A549 (cell line): ENCODE results near the gene GOSR2. TPM values are rescaled to one million over a fixed set of nuclear protein-coding genes. Genes with fewer than 3 reads are reported as not detected.

Experiments
- ATAC-seq, 2 experiments: fragments of 200-7000 bp in 1 of 2; fragments of >200 bp in 1 of 2; cut with Nextera tagmentation in 1 of 2; cut with Tn5 transposase in 1 of 2; 3 replicates each; pipeline versions ENCODE4 v1.8.0 to v1.9.1; 2018 to 2020; ENCODE audit warnings: mild to moderate bottlenecking in 1 of 2, moderate library complexity in 1 of 2
- CTCF ChIA-PET: fragments of 300-600 bp; sonication (Branson Sonifier 250); formaldehyde crosslinking; extraction: SDS; loops from one replicate; lab custom pipeline; 2021; ENCODE audit warnings: antibody characterized with exemption, inconsistent platforms; lab: Yijun Ruan, JAX
- POLR2A ChIA-PET: fragments of 350-600 bp; formaldehyde crosslinking; extraction: SDS; loops from one replicate; lab custom pipeline; 2021; ENCODE audit warnings: antibody characterized with exemption, inconsistent platforms; lab: Yijun Ruan, JAX
- DNase-seq, 2 experiments: peaks; one replicate each; pipeline versions ENCODE4 v3.0.0 to v3.0.0-alpha.2; 2011 to 2016; ENCODE audit warnings: low read depth in 1 of 2, low spot score in 1 of 2
- FAIRE-seq: peaks from 2 replicates; lab custom pipeline; 2011; peaks lifted over from hg19 to GRCh38; lab: Jason Lieb, UNC
- H3K27ac ChIP-seq, 2 experiments: fragments of >200 bp; sonication (Bioruptor Twin); formaldehyde crosslinking; 3 replicates each; pipeline ENCODE4 v1.5.1; 2016 to 2017
- H3K4me1 ChIP-seq: fragments of >200 bp; sonication (Bioruptor Twin); formaldehyde crosslinking; 3 replicates; pipeline ENCODE4 v1.6.1; 2016
- H3K4me2 ChIP-seq: fragments of >200 bp; sonication (Bioruptor Twin); formaldehyde crosslinking; 3 replicates; pipeline ENCODE4 v1.6.1; 2016
- H3K4me3 ChIP-seq: fragments of >200 bp; sonication (Bioruptor Twin); formaldehyde crosslinking; 3 replicates; pipeline ENCODE4 v1.5.1; 2016
- H3K9me3 ChIP-seq: fragments of >200 bp; sonication (Bioruptor Twin); formaldehyde crosslinking; 3 replicates; pipeline ENCODE4 v1.6.1; 2016
- BHLHE40 ChIP-seq: IDR thresholded peaks from 2 replicates; pipeline ENCODE4 v1.6.1; 2012; ENCODE audit warnings: low read depth, low read length, inconsistent platforms
- CBX8 ChIP-seq: fragments of 200-600 bp; sonication (generic); IDR thresholded peaks from 2 replicates; pipeline ENCODE4 v1.6.1; 2016
- CEBPB ChIP-seq, 2 experiments: fragments of >200 bp in 1 of 2; sonication (Bioruptor Twin) in 1 of 2; formaldehyde crosslinking in 1 of 2; IDR thresholded peaks; 2 replicates each; pipeline ENCODE4 v1.6.1; 2012 to 2016
- EHF ChIP-seq: fragments of 250-450 bp; sonication (Bioruptor Pico); IDR thresholded peaks from 2 replicates; pipeline ENCODE4 v1.5.0; 2020; ENCODE audit warnings: mild to moderate bottlenecking
- EHMT2 ChIP-seq: fragments of 200-600 bp; sonication (generic); IDR thresholded peaks from 2 replicates; pipeline ENCODE4 v1.6.1; 2016; ENCODE audit warnings: antibody characterized with exemption, low read depth, mild to moderate bottlenecking, moderate library complexity
- FOXS1 ChIP-seq: fragments of 250-450 bp; sonication (Bioruptor Pico); IDR thresholded peaks from 2 replicates; pipeline ENCODE4 v1.5.0; 2020; ENCODE audit warnings: mild to moderate bottlenecking, moderate library complexity
- HOXA7 ChIP-seq: fragments of 250-450 bp; sonication (Bioruptor Pico); IDR thresholded peaks from 2 replicates; pipeline ENCODE4 v1.5.0; 2020; ENCODE audit warnings: mild to moderate bottlenecking, moderate library complexity
- HOXB13 ChIP-seq: fragments of 250-450 bp; sonication (Bioruptor Pico); IDR thresholded peaks from 2 replicates; pipeline ENCODE4 v1.5.0; 2020; ENCODE audit warnings: low read depth, mild to moderate bottlenecking, moderate library complexity
- KDM1A ChIP-seq: fragments of 200-600 bp; sonication (generic); IDR thresholded peaks from 2 replicates; pipeline ENCODE4 v1.6.1; 2016; ENCODE audit warnings: low read depth, mild to moderate bottlenecking
- KDM5A ChIP-seq: fragments of 200-600 bp; sonication (generic); IDR thresholded peaks from 2 replicates; pipeline ENCODE4 v1.6.1; 2016; ENCODE audit warnings: antibody characterized with exemption, mild to moderate bottlenecking
- POLR2A ChIP-seq: IDR thresholded peaks from 2 replicates; pipeline ENCODE4 v1.6.1; 2012; ENCODE audit warnings: mild to moderate bottlenecking, low read length
- RAD21 ChIP-seq, 2 experiments: fragments of >200 bp in 1 of 2; sonication (Bioruptor Twin) in 1 of 2; formaldehyde crosslinking in 1 of 2; IDR thresholded peaks in 1 of 2; conservative IDR thresholded peaks in 1 of 2; 2 replicates in 1 of 2; 3 replicates in 1 of 2; pipeline ENCODE4 v1.6.1; 2012 to 2018; ENCODE audit warnings: inconsistent platforms in 1 of 2
- RARB ChIP-seq: fragments of 250-450 bp; sonication (Bioruptor Pico); IDR thresholded peaks from 2 replicates; pipeline ENCODE4 v1.8.0; 2021; ENCODE audit warnings: mild to moderate bottlenecking, moderate library complexity
- RFX5 ChIP-seq: fragments of 450-650 bp; IDR thresholded peaks from 2 replicates; pipeline ENCODE4 v1.7.1; 2014; ENCODE audit warnings: antibody characterized with exemption, mild to moderate bottlenecking, moderate library complexity
- RNF2 ChIP-seq: fragments of 200-600 bp; sonication (generic); IDR thresholded peaks from 2 replicates; pipeline ENCODE4 v1.6.1; 2016; ENCODE audit warnings: low read depth, mild to moderate bottlenecking, antibody characterized with exemption, moderate library complexity, borderline replicate concordance
- SMC3 ChIP-seq: fragments of >200 bp; sonication (Bioruptor Twin); formaldehyde crosslinking; IDR thresholded peaks from 3 replicates; pipeline ENCODE4 v1.6.1; 2018; ENCODE audit warnings: inconsistent platforms
- SREBF2 ChIP-seq: fragments of 450-650 bp; IDR thresholded peaks from 2 replicates; pipeline ENCODE4 v1.6.1; 2014; ENCODE audit warnings: mild to moderate bottlenecking, moderate library complexity
- TFCP2L1 ChIP-seq: fragments of 250-450 bp; sonication (Bioruptor Pico); IDR thresholded peaks from 2 replicates; pipeline ENCODE4 v1.5.0; 2021; ENCODE audit warnings: mild to moderate bottlenecking
- ZC3H11A ChIP-seq: fragments of 450-650 bp; IDR thresholded peaks from 2 replicates; pipeline ENCODE4 v1.6.1; 2014; ENCODE audit warnings: antibody characterized with exemption, mild to moderate bottlenecking
- ZFP36 ChIP-seq: fragments of 450-650 bp; IDR thresholded peaks from 2 replicates; pipeline ENCODE4 v1.6.1; 2014; ENCODE audit warnings: borderline replicate concordance; ENCODE audit not compliant: partially characterized antibody
- ZSCAN20 ChIP-seq: fragments of 250-450 bp; sonication (Bioruptor Pico); IDR thresholded peaks from 2 replicates; pipeline ENCODE4 v1.8.0; 2022; ENCODE audit warnings: mild to moderate bottlenecking, moderate library complexity
- WGBS: methylation state at CpG from one replicate; pipeline ENCODE4 v1.1.6; 2017; ENCODE audit errors: missing lambda C conversion rate; 5-methylcytosine and 5-hydroxymethylcytosine counted together
- polyA plus RNA-seq, 4 experiments: library from polyadenylated mRNA; depleted of rRNA in 3 of 4; stranded (reverse); fragments of >200 nt; fragmentation: RNase III in 1 of 4; extraction: RNeasy Plus Mini Kit Qiagen cat#74134 plus additional on column Dnase treatment in 1 of 4; gene quantifications; 2 replicates in 3 of 4; 3 replicates in 1 of 4; pipeline ENCODE4 v1.2.3, GENCODE V29; 2011 to 2017
- TF ChIP-seq, protein P1 (sequence below): fragments of >200 bp; sonication (Bioruptor Twin); formaldehyde crosslinking; IDR thresholded peaks from 3 replicates; pipeline ENCODE4 v1.5.1; 2016
- TF ChIP-seq, protein P2 (sequence below): IDR thresholded peaks from 2 replicates; pipeline ENCODE4 v1.6.1; 2012
- TF ChIP-seq, protein P3 (sequence below): IDR thresholded peaks from 2 replicates; pipeline ENCODE4 v1.6.1; 2012
- TF ChIP-seq, protein P4 (sequence below): fragments of 450-650 bp; IDR thresholded peaks from 2 replicates; pipeline ENCODE4 v1.6.1; 2014; ENCODE audit warnings: antibody characterized with exemption

GOSR2 gene
- polyA plus RNA-seq, 2 of the 4 experiments (the other 2 are of a cell fraction) = 36.9 to 68.3 TPM

DNA sequence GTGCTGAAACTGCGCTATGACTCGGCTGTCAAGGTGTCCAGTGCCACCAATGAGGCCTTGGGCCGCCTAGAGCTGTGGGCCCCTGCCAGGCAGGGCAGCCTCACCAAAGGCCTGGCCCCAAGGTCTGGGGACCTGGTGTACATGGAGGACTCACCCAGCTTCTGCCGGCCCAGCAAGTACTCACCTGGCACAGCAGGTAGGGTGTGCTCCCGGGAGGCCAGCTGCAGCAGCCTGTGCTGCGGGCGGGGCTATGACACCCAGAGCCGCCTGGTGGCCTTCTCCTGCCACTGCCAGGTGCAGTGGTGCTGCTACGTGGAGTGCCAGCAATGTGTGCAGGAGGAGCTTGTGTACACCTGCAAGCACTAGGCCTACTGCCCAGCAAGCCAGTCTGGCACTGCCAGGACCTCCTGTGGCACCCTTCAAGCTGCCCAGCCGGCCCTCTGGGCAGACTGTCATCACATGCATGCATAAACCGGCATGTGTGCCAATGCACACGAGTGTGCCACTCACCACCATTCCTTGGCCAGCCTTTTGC is 46.5 kb upstream of the GOSR2 start:
- Histone ChIP-seq H3K4me3 (no peak overlapping the region), H3K27ac (no peak overlapping the region), H3K4me2 (no peak overlapping the region), H3K4me1 (peaks cover 2% of the 10 kb centered on the region; the same call in 2 of the 3 replicates), H3K9me3 (no peaks in the 10 kb centered on the region)
- POLR2A ChIA-PET = no interaction called here
- ATAC-seq = peak; percentile 81 to 92
- WGBS = 48% methylated on average over 11 of the region's 12 CpGs
- no peak for FAIRE-seq
- peak in 1 of 2 experiments; percentile 51 for DNase-seq
- TF ChIP-seq RARB (CRISPR knock-in tag) (no peak), RFX5 (no peak), EHF (CRISPR knock-in tag) (no peak), FOXS1 (CRISPR knock-in tag) (no peak), RAD21 (conservative IDR thresholded peaks at IDR 0.05 in 1 of 2, IDR thresholded peaks at IDR 0.05 in 1 of 2) (peak in 1 of 2 experiments; percentile 39; a peak in 2 of 5 replicates), SMC3 (peak; percentile 61; the same call in 2 of the 3 replicates), SREBF2 (no peak)
- TF ChIP-seq, protein P1, sequence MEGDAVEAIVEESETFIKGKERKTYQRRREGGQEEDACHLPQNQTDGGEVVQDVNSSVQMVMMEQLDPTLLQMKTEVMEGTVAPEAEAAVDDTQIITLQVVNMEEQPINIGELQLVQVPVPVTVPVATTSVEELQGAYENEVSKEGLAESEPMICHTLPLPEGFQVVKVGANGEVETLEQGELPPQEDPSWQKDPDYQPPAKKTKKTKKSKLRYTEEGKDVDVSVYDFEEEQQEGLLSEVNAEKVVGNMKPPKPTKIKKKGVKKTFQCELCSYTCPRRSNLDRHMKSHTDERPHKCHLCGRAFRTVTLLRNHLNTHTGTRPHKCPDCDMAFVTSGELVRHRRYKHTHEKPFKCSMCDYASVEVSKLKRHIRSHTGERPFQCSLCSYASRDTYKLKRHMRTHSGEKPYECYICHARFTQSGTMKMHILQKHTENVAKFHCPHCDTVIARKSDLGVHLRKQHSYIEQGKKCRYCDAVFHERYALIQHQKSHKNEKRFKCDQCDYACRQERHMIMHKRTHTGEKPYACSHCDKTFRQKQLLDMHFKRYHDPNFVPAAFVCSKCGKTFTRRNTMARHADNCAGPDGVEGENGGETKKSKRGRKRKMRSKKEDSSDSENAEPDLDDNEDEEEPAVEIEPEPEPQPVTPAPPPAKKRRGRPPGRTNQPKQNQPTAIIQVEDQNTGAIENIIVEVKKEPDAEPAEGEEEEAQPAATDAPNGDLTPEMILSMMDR = peak; percentile 34
- CTCF ChIA-PET = interaction anchor here (0.8 to 4.1 kb wide), 15 partner anchors 9 to 133 kb away, joined by 3 to 27 read pairs (median 5); no protein-coding TSS in a partner anchor

DNA sequence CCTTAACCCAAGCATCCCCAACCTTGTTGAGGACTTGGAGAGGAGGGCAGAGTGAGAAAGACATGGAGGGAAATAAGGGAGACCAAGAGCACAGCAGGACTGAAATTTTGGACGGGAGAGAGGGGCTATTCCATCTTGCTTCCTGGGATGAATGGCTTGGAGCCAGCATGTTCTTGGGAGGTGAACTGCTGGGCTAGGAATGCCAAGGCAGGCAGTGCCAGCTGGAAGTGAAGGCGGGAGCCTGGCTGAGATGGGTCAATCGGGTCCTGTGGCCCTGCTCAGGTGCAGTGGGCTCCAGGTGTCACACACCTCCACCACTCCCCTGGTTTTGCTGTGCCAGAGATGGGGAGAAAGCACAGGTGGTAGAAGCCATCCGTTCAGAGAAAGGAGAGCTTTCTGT is 46.0 kb upstream of the GOSR2 start:
- H3K27ac ChIP-seq = no peak overlapping the region
- H3K9me3 ChIP-seq = no peaks in the 10 kb centered on the region
- no peaks in the 10 kb centered on the region for H3K4me1 ChIP-seq
- TF ChIP-seq ZSCAN20 (no peak), HOXA7 (CRISPR knock-in tag) (no peak), ZC3H11A (no peak)
- 56% methylated on average over 4 of the region's 4 CpGs for WGBS
- no peak overlapping the region for H3K4me3 ChIP-seq
- H3K4me2 ChIP-seq = no peak overlapping the region
- ChIA-PET POLR2A (no interaction called here), CTCF (interaction anchor here (0.8 to 4.1 kb wide), 15 partner anchors 9 to 133 kb away, joined by 3 to 27 read pairs (median 5); no protein-coding TSS in a partner anchor)
- ATAC-seq = no peak
- no peak for FAIRE-seq
- DNase-seq = no peak

DNA sequence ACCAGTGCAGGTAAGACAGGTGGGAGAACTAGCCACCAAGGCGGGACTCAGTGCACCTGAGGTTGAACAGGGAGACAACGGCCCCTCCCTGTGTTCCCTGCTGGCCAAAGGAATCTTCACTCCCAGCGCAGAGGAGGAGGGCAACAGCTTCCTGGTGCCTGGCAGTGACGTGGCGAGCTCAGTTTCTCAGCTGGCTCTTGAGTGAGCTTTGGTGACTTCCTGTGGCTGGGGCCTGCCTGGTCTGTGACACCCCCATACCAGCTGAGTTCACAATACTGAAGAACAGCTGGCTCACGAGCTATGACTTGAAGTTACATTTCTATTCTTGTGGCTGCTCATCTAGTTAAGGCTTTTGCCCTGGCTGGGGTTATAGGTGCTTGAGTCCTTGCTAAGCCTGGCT is 45.5 kb upstream of the GOSR2 start:
- H3K4me3 ChIP-seq = no peak overlapping the region
- POLR2A ChIA-PET = no interaction called here
- TF ChIP-seq RNF2 (no peak), EHMT2 (no peak), CEBPB (IDR thresholded peaks at IDR 0.05) (no peak), KDM1A (no peak), BHLHE40 (no peak), TFCP2L1 (no peak), KDM5A (no peak), RFX5 (no peak)
- TF ChIP-seq, protein P2, sequence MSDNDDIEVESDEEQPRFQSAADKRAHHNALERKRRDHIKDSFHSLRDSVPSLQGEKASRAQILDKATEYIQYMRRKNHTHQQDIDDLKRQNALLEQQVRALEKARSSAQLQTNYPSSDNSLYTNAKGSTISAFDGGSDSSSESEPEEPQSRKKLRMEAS = no peak
- TF ChIP-seq, all 56 proteins: peak for 0
- FAIRE-seq (no peak), DNase-seq (no peak), ATAC-seq (no peak)
- WGBS = 65% methylated on average over 6 of the region's 6 CpGs
- no peak overlapping the region for H3K4me2 ChIP-seq
- no peaks in the 10 kb centered on the region for H3K4me1 ChIP-seq
- H3K27ac ChIP-seq = no peak overlapping the region
- CTCF ChIA-PET = interaction anchor here (0.8 to 3.6 kb wide), 10 partner anchors 10 to 73 kb away, joined by 3 to 18 read pairs (median 6); no protein-coding TSS in a partner anchor
- no peaks in the 10 kb centered on the region for H3K9me3 ChIP-seq

DNA sequence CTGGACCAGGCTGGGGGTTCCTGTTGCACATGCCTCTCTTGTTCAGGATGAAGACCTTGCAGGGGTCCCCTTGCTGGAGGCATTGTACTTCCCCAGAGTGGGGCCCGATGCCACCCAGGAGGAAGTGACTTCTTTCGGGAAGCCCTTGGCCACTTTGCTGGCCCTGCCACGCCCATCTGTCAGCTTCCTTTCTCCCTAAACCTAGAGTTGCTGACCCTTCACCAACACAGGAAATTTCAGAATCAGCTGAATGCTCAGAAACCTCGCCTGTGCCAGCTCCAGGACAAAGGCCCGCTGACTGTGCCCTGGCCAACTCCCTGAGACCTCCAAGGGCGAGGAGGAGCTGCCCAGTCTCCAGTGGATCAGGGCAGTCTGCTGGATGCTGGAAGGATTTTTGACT is 44.9 kb upstream of the GOSR2 start:
- TF ChIP-seq EHF (CRISPR knock-in tag) (no peak), CBX8 (no peak), RAD21 (conservative IDR thresholded peaks at IDR 0.05 in 1 of 2, IDR thresholded peaks at IDR 0.05 in 1 of 2) (no peak), ZC3H11A (no peak), EHMT2 (no peak), POLR2A (no peak), SREBF2 (no peak), HOXB13 (CRISPR knock-in tag) (no peak), CEBPB (IDR thresholded peaks at IDR 0.05) (no peak), ZFP36 (no peak)
- TF ChIP-seq, protein P3, sequence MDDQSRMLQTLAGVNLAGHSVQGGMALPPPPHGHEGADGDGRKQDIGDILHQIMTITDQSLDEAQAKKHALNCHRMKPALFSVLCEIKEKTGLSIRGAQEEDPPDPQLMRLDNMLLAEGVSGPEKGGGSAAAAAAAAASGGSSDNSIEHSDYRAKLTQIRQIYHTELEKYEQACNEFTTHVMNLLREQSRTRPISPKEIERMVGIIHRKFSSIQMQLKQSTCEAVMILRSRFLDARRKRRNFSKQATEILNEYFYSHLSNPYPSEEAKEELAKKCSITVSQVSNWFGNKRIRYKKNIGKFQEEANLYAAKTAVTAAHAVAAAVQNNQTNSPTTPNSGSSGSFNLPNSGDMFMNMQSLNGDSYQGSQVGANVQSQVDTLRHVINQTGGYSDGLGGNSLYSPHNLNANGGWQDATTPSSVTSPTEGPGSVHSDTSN = no peak
- TF ChIP-seq, protein P4, sequence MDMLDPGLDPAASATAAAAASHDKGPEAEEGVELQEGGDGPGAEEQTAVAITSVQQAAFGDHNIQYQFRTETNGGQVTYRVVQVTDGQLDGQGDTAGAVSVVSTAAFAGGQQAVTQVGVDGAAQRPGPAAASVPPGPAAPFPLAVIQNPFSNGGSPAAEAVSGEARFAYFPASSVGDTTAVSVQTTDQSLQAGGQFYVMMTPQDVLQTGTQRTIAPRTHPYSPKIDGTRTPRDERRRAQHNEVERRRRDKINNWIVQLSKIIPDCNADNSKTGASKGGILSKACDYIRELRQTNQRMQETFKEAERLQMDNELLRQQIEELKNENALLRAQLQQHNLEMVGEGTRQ = no peak
- H3K4me2 ChIP-seq = no peak overlapping the region
- H3K4me1 ChIP-seq = no peaks in the 10 kb centered on the region
- H3K9me3 ChIP-seq = no peaks in the 10 kb centered on the region
- 58% methylated on average over 6 of the region's 6 CpGs for WGBS
- ChIA-PET POLR2A (no interaction called here), CTCF (interaction anchor here (1.6 to 3.6 kb wide), 5 partner anchors 23 to 64 kb away, joined by 4 to 18 read pairs (median 11); no protein-coding TSS in a partner anchor)
- no peak for DNase-seq
- ATAC-seq = no peak
- H3K4me3 ChIP-seq = no peak overlapping the region
- no peak overlapping the region for H3K27ac ChIP-seq
- FAIRE-seq = no peak
